HepG2 (cell line): ENCODE data around the gene SPECC1L. TPM values are rescaled to one million over a fixed set of nuclear protein-coding genes. Genes with fewer than 3 reads are reported as not detected.

ENCODE experiments used
- ATAC-seq: fragments of 200-7000 bp; cut with Tn5 transposase; 3 replicates; pipeline ENCODE4 v1.9.1; 2020; ENCODE audit warnings: mild to moderate bottlenecking, moderate library complexity
- BruUV-seq: library from RNA; stranded (reverse); fragments of 400-500 nt; replicated peaks from 2 replicates; lab custom pipeline; 2021; lab: Mats Ljungman, UMichigan
- CTCF ChIA-PET: fragments of 300-600 bp; formaldehyde crosslinking; extraction: SDS; loops from one replicate; lab custom pipeline; 2021; ENCODE audit warnings: low total read pairs, inconsistent platforms, low intra/inter-chr PET ratio; lab: Yijun Ruan, JAX
- POLR2A ChIA-PET: fragments of 350-600 bp; sonication (Branson Sonifier 250); formaldehyde crosslinking; loops from one replicate; lab custom pipeline; 2020; ENCODE audit warnings: antibody characterized with exemption, inconsistent platforms; lab: Yijun Ruan, JAX
- DNase-seq: peaks from one replicate; pipeline ENCODE4 v3.0.0-alpha.2; 2015; ENCODE audit warnings: low spot score
- FAIRE-seq: peaks from 3 replicates; lab custom pipeline; 2011; peaks lifted over from hg19 to GRCh38; lab: Jason Lieb, UNC
- H2AFZ ChIP-seq: one replicate; pipeline ENCODE4 v1.6.1; 2011; ENCODE audit warnings: low read length, inconsistent platforms
- H3K27ac ChIP-seq: fragments of 300-600 bp; 3 replicates; pipeline ENCODE4 v1.8.0; 2011; ENCODE audit warnings: mixed run types, mild to moderate bottlenecking, mixed read lengths, low read length, inconsistent platforms; ENCODE audit not compliant: insufficient read depth; ENCODE audit errors: extremely low read length
- H3K27me3 ChIP-seq, 2 experiments: fragments of 200-600 bp in 1 of 2; 2 replicates in 1 of 2; 3 replicates in 1 of 2; pipeline versions ENCODE4 v1.6.0 to v1.8.0; 2011; ENCODE audit warnings: low read length in 2 of 2, mild to moderate bottlenecking in 2 of 2, moderate library complexity in 2 of 2, inconsistent platforms in 1 of 2; ENCODE audit not compliant: insufficient read depth in 2 of 2, control insufficient read depth in 1 of 2
- H3K36me3 ChIP-seq, 2 experiments: fragments of 200-600 bp in 1 of 2; replicated peaks in 1 of 2; 2 replicates in 1 of 2; 3 replicates in 1 of 2; pipeline versions ENCODE4 v1.5.1 to v1.8.0; 2011; ENCODE audit warnings: low read length in 2 of 2, inconsistent platforms in 1 of 2; ENCODE audit not compliant: insufficient read depth in 2 of 2, control insufficient read depth in 1 of 2
- H3K4me1 ChIP-seq: 2 replicates; pipeline ENCODE4 v1.5.1; 2012; ENCODE audit warnings: low read length, inconsistent platforms; ENCODE audit not compliant: insufficient read depth
- H3K4me2 ChIP-seq: 2 replicates; pipeline ENCODE4 v1.6.0; 2011; ENCODE audit warnings: low read depth, low read length, inconsistent platforms
- H3K4me3 ChIP-seq, 3 experiments: fragments of 200-600 bp in 1 of 3; sonication (generic), shearing (Covaris generic) in 1 of 3; replicated peaks in 1 of 3; 2 replicates each; pipeline ENCODE4 v1.5.1; 2011 to 2016; ENCODE audit warnings: low read length in 3 of 3, inconsistent platforms in 2 of 3, low read depth in 2 of 3, mild to moderate bottlenecking in 2 of 3, control low read depth in 1 of 3, mixed read lengths in 1 of 3; ENCODE audit not compliant: insufficient read depth in 1 of 3
- H3K79me2 ChIP-seq: one replicate; pipeline ENCODE4 v1.6.1; 2011; ENCODE audit warnings: low read length, inconsistent platforms; ENCODE audit not compliant: insufficient read depth
- H3K9ac ChIP-seq: 2 replicates; pipeline ENCODE4 v1.6.0; 2011; ENCODE audit warnings: mild to moderate bottlenecking, low read depth, low read length, inconsistent platforms; ENCODE audit not compliant: insufficient read depth
- H3K9me3 ChIP-seq: 2 replicates; pipeline ENCODE4 v1.5.1; 2012; ENCODE audit warnings: mild to moderate bottlenecking, low read length
- H4K20me1 ChIP-seq: 2 replicates; pipeline ENCODE4 v1.6.0; 2011; ENCODE audit warnings: inconsistent platforms, mild to moderate bottlenecking, low read length, moderate library complexity; ENCODE audit not compliant: insufficient read depth
- AKAP8 ChIP-seq: sonication (generic); formaldehyde crosslinking; IDR thresholded peaks from 2 replicates; pipeline ENCODE4 v1.5.1; 2020; ENCODE audit warnings: mild to moderate bottlenecking, missing genetic modification reagents
- HOXD1 ChIP-seq: sonication (generic); formaldehyde crosslinking; IDR thresholded peaks from 2 replicates; pipeline ENCODE4 v1.5.0; 2020; ENCODE audit warnings: missing genetic modification reagents
- NR2F2 ChIP-seq: IDR thresholded peaks from 2 replicates; pipeline ENCODE4 v1.6.1; 2012; ENCODE audit warnings: low read depth, inconsistent platforms, borderline replicate concordance
- TP53 ChIP-seq: sonication (generic); formaldehyde crosslinking; conservative IDR thresholded peaks from 2 replicates; pipeline ENCODE4 v1.4.0; 2020; ENCODE audit warnings: missing genetic modification reagents
- ZNF256 ChIP-seq: sonication (generic); formaldehyde crosslinking; conservative IDR thresholded peaks from 2 replicates; pipeline ENCODE4 v1.4.0; 2020; ENCODE audit warnings: missing genetic modification reagents
- ZNF552 ChIP-seq: sonication (generic); formaldehyde crosslinking; IDR thresholded peaks from 2 replicates; pipeline ENCODE4 v1.9.0; 2022; ENCODE audit warnings: missing genetic modification reagents, mild to moderate bottlenecking, borderline replicate concordance
- ZNF788 ChIP-seq: sonication (generic); formaldehyde crosslinking; IDR thresholded peaks from 2 replicates; pipeline ENCODE4 v1.5.0; 2020; ENCODE audit warnings: mild to moderate bottlenecking, missing genetic modification reagents, borderline replicate concordance
- WGBS: methylation state at CpG from one replicate; pipeline ENCODE4 v1.1.6; 2017; ENCODE audit warnings: low lambda C conversion rate; 5-methylcytosine and 5-hydroxymethylcytosine counted together
- in situ Hi-C: cut with HindIII; loops from 2 replicates; pipeline ENCODE4 v1.10.0; 2017; ENCODE audit warnings: low pct_unique_long_range_greater_than_20kb; ENCODE audit not compliant: extremely low pct_ligation_motif_present
- intact Hi-C: fragments of 100-400 bp; cut with micrococcal nuclease; formaldehyde crosslinking; loops from one replicate; pipeline ENCODE4 v1.10.0; 2022; ENCODE audit not compliant: unreplicated experiment
- polyA plus RNA-seq, 8 experiments: library from polyadenylated mRNA; depleted of rRNA in 3 of 8; stranded (reverse) in 7 of 8; unstranded in 1 of 8; fragments of >200 nt; fragmentation: Illumina TruSeq in 4 of 8; extraction: Trizol in 4 of 8; gene quantifications; 2 replicates each; pipeline versions ENCODE4 v1.2.1 to v1.2.3, GENCODE V29; 2011 to 2016; ENCODE audit warnings: low read depth in 4 of 8, missing spikeins in 1 of 8, mixed read lengths in 1 of 8; ENCODE audit not compliant: insufficient read depth in 1 of 8
- total RNA-seq, 5 experiments: library from RNA; depleted of rRNA; stranded (reverse); fragments of >200 nt; fragmentation: Illumina TruSeq; extraction: Trizol; gene quantifications; 2 replicates each; pipeline ENCODE4 v1.2.3, GENCODE V29; 2016; ENCODE audit warnings: low read depth in 1 of 5
- TF ChIP-seq, protein P1 (sequence below): sonication (generic); formaldehyde crosslinking; IDR thresholded peaks from 2 replicates; pipeline ENCODE4 v1.4.0; 2020; ENCODE audit warnings: low read depth, mild to moderate bottlenecking, missing genetic modification reagents

The SPECC1L gene
- total and polyA plus RNA-seq, 2 of the 13 experiments (the other 11 are each of a cell fraction or from before 2014, with no cell fraction given) = 14.1 to 30.3 TPM

- Histone ChIP-seq H2AFZ (no peak overlapping the region), H3K79me2 (no peaks in the 10 kb centered on the region), H3K36me3 (peaks cover 20 to 72% of the 10 kb centered on the region in 2 experiments), H3K27ac (no peak overlapping the region)
- ATAC-seq = no peak
- no peak for TF ChIP-seq ZNF552 (CRISPR knock-in tag)
- TF ChIP-seq NR2F2 = no peak
- TF ChIP-seq ZNF256 (CRISPR knock-in tag) = no peak
- no peak for TF ChIP-seq ZNF788 (CRISPR knock-in tag)
- TF ChIP-seq, protein P1, sequence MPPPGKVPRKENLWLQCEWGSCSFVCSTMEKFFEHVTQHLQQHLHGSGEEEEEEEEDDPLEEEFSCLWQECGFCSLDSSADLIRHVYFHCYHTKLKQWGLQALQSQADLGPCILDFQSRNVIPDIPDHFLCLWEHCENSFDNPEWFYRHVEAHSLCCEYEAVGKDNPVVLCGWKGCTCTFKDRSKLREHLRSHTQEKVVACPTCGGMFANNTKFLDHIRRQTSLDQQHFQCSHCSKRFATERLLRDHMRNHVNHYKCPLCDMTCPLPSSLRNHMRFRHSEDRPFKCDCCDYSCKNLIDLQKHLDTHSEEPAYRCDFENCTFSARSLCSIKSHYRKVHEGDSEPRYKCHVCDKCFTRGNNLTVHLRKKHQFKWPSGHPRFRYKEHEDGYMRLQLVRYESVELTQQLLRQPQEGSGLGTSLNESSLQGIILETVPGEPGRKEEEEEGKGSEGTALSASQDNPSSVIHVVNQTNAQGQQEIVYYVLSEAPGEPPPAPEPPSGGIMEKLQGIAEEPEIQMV (CRISPR knock-in tag) = no peak
- TF ChIP-seq HOXD1 = no peak
- TF ChIP-seq, all 625 proteins: peak for 0
- no TSS peak for BruUV-seq
- Histone ChIP-seq H3K27me3 (no peaks in the 10 kb centered on the region), H3K9me3 (no peaks in the 10 kb centered on the region), H3K4me3 (no peak overlapping the region), H3K9ac (no peak overlapping the region), H3K4me2 (no peak overlapping the region), H3K4me1 (no peaks in the 10 kb centered on the region), H4K20me1 (no peaks in the 10 kb centered on the region)
- FAIRE-seq (no peak), DNase-seq (no peak)
- 97% methylated on average over 7 of the region's 7 CpGs for WGBS
- intact Hi-C loops (no loop called here), in situ Hi-C loops (no loop called here)
- ChIA-PET POLR2A (no interaction called here), CTCF (no interaction called here)
Observed at GRCh38 chr22:24339452-24339747, 68.8 kb downstream of the SPECC1L start.

GRCh38 chr22:24341627-24342026, 71.0 kb downstream of the SPECC1L start:
- Histone ChIP-seq H4K20me1 (no peaks in the 10 kb centered on the region), H3K9me3 (no peaks in the 10 kb centered on the region), H3K4me2 (no peak overlapping the region), H3K36me3 (peaks cover 13 to 71% of the 10 kb centered on the region in 2 experiments), H3K27ac (no peak overlapping the region), H3K4me3 (no peak overlapping the region)
- no TSS peak for BruUV-seq
- DNase-seq (no peak), ATAC-seq (no peak), FAIRE-seq (no peak)
- 89% methylated on average over 6 of the region's 6 CpGs for WGBS
- TF ChIP-seq TP53 = no peak
- TF ChIP-seq AKAP8 (CRISPR knock-in tag) = no peak
- TF ChIP-seq, all 625 proteins: peak for 0
- ChIA-PET POLR2A (no interaction called here), CTCF (no interaction called here)
- no peak overlapping the region for H2AFZ ChIP-seq
- H3K4me1 ChIP-seq = no peaks in the 10 kb centered on the region
- H3K27me3 ChIP-seq = no peaks in the 10 kb centered on the region
- no peaks in the 10 kb centered on the region for H3K79me2 ChIP-seq
- in situ Hi-C loops = no loop called here
- H3K9ac ChIP-seq = no peak overlapping the region
- intact Hi-C loops = no loop called here
